Breast epithelium (tissue), 4 donors: ENCODE measurements around the gene OTX1. TPM values are rescaled to one million over a fixed set of nuclear protein-coding genes. Genes with fewer than 3 reads are reported as not detected.

Experiments
- DNase-seq, 2 donors: peaks; one replicate each; pipeline ENCODE4 v3.0.0-alpha.2; 2019; ENCODE audit warnings: low spot score in 2 of 2
- H3K27ac ChIP-seq, 2 donors: fragments of 200-600 bp; sonication (generic) in 1 of 2; one replicate each; pipeline ENCODE4 v1.5.1; 2016 to 2019; ENCODE audit warnings: mild to moderate bottlenecking in 1 of 2
- H3K27me3 ChIP-seq, 2 donors: fragments of 200-600 bp; sonication (generic) in 1 of 2; one replicate each; pipeline versions ENCODE4 v1.5.1 to v1.6.0; 2017 to 2019; ENCODE audit warnings: control low read depth in 1 of 2, mild to moderate bottlenecking in 1 of 2
- H3K36me3 ChIP-seq: fragments of 200-600 bp; one replicate; pipeline ENCODE4 v1.5.1; 2019
- H3K4me1 ChIP-seq, 2 donors: fragments of 200-600 bp; sonication (generic); one replicate each; pipeline ENCODE4 v1.5.1; 2016 to 2019; ENCODE audit warnings: control low read depth in 1 of 2
- H3K4me3 ChIP-seq, 3 donors: fragments of 200-600 bp; sonication (generic); 1 replicate in 2 of 3; 2 replicates in 1 of 3; pipeline ENCODE4 v1.5.1; 2016 to 2019; ENCODE audit warnings: mild to moderate bottlenecking in 3 of 3, moderate library complexity in 2 of 3
- H3K9me3 ChIP-seq, 2 donors: fragments of 200-600 bp; sonication (generic) in 1 of 2; one replicate each; pipeline ENCODE4 v1.5.1; 2016 to 2019; ENCODE audit warnings: control low read depth in 1 of 2
- CTCF ChIP-seq, 3 donors: fragments of 450-650 bp; IDR thresholded peaks; one replicate each; pipeline ENCODE4 v1.5.1; 2016 to 2017; ENCODE audit warnings: antibody characterized with exemption in 3 of 3, mild to moderate bottlenecking in 3 of 3, moderate library complexity in 3 of 3
- POLR2A ChIP-seq: fragments of 450-650 bp; IDR thresholded peaks from one replicate; pipeline ENCODE4 v1.6.1; 2016; ENCODE audit warnings: antibody characterized with exemption, mild to moderate bottlenecking, moderate library complexity
- POLR2AphosphoS5 ChIP-seq, 3 donors: sonication (generic); formaldehyde crosslinking; IDR thresholded peaks; one replicate each; pipeline ENCODE4 v1.6.1; 2017; ENCODE audit warnings: antibody characterized with exemption in 3 of 3
- intact Hi-C: fragments of 100-400 bp; cut with DNase I; formaldehyde crosslinking; loops from one replicate; pipeline ENCODE4 v1.15.1; 2023; ENCODE audit warnings: low total_unique reads
- total RNA-seq, 3 donors: library from RNA; depleted of rRNA; stranded (reverse); fragments of >200 nt; gene quantifications; one replicate each; pipeline ENCODE4 v1.1.0, GENCODE V29; 2016

The OTX1 gene
- total RNA-seq, 3 donors from 2014 or later, result not detected

- DNase-seq, result no peak
- Histone ChIP-seq H3K27me3 (peaks cover 16 to 90% of the 10 kb centered on the region in 2 donors), H3K36me3 (no peaks in the 10 kb centered on the region), H3K9me3 (peaks cover 0 to 16% of the 10 kb centered on the region in 2 donors), H3K4me3 (peak overlapping the region in 1 of 3 donors; percentile 58), H3K4me1 (peaks cover 0 to 3% of the 10 kb centered on the region in 2 donors), H3K27ac (no peak overlapping the region)
- TF ChIP-seq POLR2AphosphoS5 (IDR thresholded peaks at IDR 0.05) (no peak), POLR2A (no peak), CTCF (IDR thresholded peaks at IDR 0.05) (no peak)
- intact Hi-C loops, result no loop called here
Observed at GRCh38 chr2:63055226-63056106, 4.8 kb downstream of the OTX1 start.

DNA sequence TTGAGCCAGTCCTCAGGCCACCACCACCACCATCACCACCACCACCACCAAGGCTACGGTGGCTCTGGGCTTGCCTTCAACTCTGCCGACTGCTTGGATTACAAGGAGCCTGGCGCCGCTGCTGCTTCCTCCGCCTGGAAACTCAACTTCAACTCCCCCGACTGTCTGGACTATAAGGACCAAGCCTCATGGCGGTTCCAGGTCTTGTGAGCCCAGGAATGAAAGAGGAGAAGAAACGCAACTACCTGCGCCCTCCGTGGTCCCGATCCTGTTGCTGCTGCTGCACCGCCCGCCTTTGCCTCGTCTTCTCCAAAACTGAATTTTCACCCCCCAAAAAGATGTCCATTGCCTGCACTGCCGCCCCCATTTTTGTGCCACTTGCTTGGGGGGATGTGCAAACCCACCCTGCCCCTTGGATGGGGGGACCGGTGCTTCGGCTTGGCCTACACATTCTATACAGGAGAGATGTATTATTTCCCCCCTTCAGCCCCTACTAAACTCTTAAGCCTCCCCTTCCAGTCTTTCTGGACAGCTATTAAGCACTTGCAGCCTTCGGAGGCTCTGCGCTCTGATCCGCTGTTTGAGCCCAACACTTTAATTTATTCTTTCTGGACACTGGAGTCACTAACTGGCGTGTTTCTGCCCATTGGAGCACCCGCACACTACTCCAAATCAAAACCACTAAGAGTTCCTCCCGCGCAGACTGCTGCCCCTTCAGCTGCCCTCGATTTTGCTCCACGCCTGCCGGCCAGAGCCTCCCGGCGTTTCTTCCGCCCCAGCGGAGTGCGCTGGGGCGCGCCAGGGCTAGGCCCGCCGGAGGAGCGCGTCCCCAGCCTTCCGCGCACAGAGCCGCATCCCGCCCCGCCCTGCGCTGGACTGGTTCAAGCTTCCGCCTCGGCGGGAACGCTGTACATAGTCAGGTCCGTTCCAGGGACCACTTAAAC is 5.7 kb downstream of the OTX1 start:
- peak overlapping the region in 1 of 3 donors; percentile 58 for H3K4me3 ChIP-seq
- intact Hi-C loops, result no loop called here
- no peak overlapping the region for H3K27ac ChIP-seq
- H3K36me3 ChIP-seq, result no peaks in the 10 kb centered on the region
- no peak for TF ChIP-seq POLR2AphosphoS5 (IDR thresholded peaks at IDR 0.05)
- TF ChIP-seq POLR2A, result no peak
- no peak for TF ChIP-seq CTCF (IDR thresholded peaks at IDR 0.05)
- peaks cover 16 to 93% of the 10 kb centered on the region in 2 donors for H3K27me3 ChIP-seq
- DNase-seq, result no peak
- peaks cover 0 to 16% of the 10 kb centered on the region in 2 donors for H3K9me3 ChIP-seq
- H3K4me1 ChIP-seq, result peaks cover 0 to 3% of the 10 kb centered on the region in 2 donors

- H3K9me3 ChIP-seq, result peaks cover 0 to 7% of the 10 kb centered on the region in 2 donors
- DNase-seq, result no peak
- intact Hi-C loops, result no loop called here
- H3K4me3 ChIP-seq, result peak overlapping the region in 1 of 3 donors; percentile 58
- no peaks in the 10 kb centered on the region for H3K36me3 ChIP-seq
- H3K27me3 ChIP-seq, result peaks cover 16 to 94% of the 10 kb centered on the region in 2 donors
- TF ChIP-seq CTCF (IDR thresholded peaks at IDR 0.05) (no peak), POLR2AphosphoS5 (IDR thresholded peaks at IDR 0.05) (no peak), POLR2A (no peak)
- H3K4me1 ChIP-seq, result peaks cover 0 to 3% of the 10 kb centered on the region in 2 donors
- no peak overlapping the region for H3K27ac ChIP-seq
Observed at GRCh38 chr2:63057249-63058143, 6.9 kb downstream of the OTX1 start.

DNA sequence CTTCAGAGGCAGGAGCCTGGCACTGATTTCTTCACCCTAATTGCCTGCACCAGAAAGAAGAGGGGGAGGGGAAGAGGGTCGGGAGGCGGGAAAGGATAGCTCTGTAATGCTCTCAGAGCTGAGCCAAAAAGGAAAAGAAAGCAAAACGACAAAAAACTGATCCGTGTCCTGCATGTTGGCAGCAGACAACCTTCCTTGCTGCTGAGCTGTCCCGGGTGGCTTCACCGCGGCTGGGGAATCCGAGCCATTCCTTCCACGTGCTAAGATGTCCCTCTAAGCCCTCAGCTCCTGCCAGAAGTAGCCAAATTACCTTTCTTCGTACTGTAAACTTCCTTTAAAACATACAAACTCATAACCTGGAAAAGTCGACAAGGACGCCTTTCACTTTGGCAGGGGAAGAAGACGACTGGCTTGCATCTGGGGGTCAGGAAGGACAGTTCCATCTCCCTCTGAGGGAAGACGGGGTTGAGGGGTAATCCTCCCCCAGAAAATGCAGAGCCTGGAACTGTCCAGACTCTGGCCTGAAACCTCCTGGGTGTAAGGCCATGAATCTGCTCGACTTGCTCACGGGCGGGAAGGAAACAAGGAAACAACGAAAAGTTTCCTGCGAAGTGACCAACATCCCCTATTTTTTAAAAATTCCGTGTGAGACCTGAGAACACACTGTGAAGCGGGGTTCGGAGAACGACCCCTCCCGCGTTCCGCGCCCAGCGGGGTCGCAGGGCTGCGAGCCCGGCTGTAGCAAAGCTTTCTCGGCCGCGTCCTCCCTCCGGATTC is 7.7 kb downstream of the OTX1 start:
- peaks cover 0 to under 1% of the 10 kb centered on the region in 2 donors for H3K9me3 ChIP-seq
- intact Hi-C loops, result no loop called here
- TF ChIP-seq CTCF (IDR thresholded peaks at IDR 0.05) (no peak), POLR2AphosphoS5 (IDR thresholded peaks at IDR 0.05) (peak in 2 of 3 donors; percentile 4 to 32), POLR2A (no peak)
- H3K27ac ChIP-seq, result no peak overlapping the region
- peak overlapping the region in 1 of 3 donors; percentile 54 for H3K4me3 ChIP-seq
- no peaks in the 10 kb centered on the region for H3K36me3 ChIP-seq
- DNase-seq, result no peak
- H3K4me1 ChIP-seq, result peaks cover 0 to 3% of the 10 kb centered on the region in 2 donors
- H3K27me3 ChIP-seq, result peaks cover 16 to 96% of the 10 kb centered on the region in 2 donors
